GM19467 (cell line): ENCODE measurements around the gene BAIAP3.

Source experiments
- ATAC-seq: cut with Tn5 transposase; IDR thresholded peaks from one replicate; pipeline ENCODE4 v1.9.1; 2021; ENCODE audit warnings: mild to moderate bottlenecking, moderate library complexity; ENCODE audit not compliant: unreplicated experiment

The BAIAP3 gene

GRCh38 chr16:1381612-1382406 lies 48.4 kb downstream of the BAIAP3 start:
- ATAC-seq, result no peak

GRCh38 chr16:1383556-1383955 lies 50.1 kb downstream of the BAIAP3 start:
- ATAC-seq, result no peak

DNA sequence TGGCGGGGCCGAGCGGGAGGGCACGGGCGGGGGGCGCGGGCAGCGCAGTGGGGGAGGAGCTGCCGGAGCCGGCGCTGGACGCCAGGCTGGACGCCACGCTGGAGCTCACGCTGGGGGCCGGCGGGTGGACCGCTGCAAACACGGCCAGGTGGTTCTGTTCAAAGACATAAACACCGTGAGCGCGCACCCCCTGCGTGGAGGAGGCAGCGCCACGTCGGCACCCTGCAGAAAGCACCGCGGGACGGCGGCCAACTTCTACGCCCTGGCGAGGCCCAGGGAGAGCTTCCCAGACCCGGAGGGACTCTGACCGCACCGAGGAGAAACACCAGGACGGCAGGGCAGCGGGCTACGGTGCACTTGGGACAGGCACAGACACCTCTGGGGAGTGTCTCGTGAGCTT lies 51.8 kb downstream of the BAIAP3 start:
- no peak for ATAC-seq

GRCh38 chr16:1387331-1387730 lies 53.9 kb downstream of the BAIAP3 start:
- no peak for ATAC-seq

GRCh38 chr16:1389762-1390161 lies 56.3 kb downstream of the BAIAP3 start:
- ATAC-seq, result no peak

GRCh38 chr16:1390239-1390779 lies 56.9 kb downstream of the BAIAP3 start:
- ATAC-seq, result no peak

DNA sequence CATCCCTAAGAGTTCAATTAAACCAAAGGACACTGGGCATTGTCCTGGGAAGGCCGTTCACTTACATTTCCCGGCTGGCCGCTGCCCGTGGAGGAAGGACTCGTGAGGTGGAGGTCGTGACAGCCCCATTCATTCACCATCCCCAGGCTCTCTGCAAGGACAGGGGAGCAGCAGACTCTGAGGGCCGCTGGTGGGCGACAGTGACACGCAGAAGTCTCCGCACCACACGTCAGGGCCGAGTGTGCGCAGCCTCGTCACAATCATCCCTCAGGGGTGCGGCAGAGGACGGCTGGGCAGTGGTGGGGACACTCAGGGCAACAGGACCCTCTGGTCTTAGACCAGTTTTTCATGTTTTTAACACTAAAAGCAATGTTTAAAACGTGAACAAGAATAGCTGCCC lies 59.4 kb downstream of the BAIAP3 start:
- no peak for ATAC-seq

- ATAC-seq, result no peak
These were observed 60.2 kb downstream of the BAIAP3 start for GRCh38 chr16:1393613-1394176.

DNA sequence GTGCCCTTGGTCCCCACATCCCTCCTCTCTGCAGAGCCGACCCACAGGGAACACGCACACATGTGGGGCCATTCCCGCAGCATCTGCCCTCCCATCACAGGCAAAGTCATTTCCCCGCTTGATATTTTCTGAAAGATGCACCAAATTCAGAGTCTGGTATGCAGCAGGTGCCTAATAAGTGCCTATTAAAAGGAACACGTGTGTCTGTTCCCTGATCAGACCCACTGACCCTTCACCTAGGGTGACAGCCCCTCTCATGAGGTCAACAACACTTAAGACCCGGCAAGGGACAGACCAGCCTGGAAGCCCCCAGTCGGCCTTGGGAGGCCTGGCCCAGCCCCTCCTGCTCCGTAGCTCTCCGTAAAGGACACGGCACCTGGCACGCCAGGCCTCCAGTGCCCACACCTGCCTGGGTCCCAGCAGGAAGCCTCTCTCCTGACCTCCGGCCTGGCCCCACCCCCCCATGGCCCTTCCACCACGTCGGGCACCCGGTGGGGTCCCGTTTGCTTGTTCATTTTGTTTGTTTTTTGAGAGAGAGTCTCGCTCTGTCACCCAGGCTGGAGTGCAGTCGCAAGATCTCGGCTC lies 61.0 kb downstream of the BAIAP3 start:
- ATAC-seq, result no peak

GRCh38 chr16:1395444-1396031 lies 62.1 kb downstream of the BAIAP3 start:
- no peak for ATAC-seq

GRCh38 chr16:1397779-1398178 lies 64.3 kb downstream of the BAIAP3 start:
- ATAC-seq, result no peak

DNA sequence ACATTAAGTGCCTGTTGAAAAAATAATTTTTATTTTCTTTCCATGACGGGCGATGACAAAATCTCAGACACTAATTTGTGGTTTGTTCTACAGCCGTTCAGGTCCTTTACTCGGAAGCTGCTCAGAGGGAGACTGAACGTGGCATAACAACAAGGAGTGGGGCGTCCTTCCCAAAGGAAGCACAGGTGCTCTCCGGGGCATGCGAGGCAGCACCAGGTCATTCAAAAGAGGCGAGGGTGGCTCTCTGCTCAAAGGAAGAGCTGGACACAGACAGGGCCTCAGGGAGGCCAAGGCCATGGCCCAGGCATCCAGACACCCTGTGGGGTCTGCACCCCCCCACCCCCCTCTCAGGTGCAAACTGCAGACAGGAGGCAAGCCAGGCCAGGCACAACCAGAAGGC lies 64.9 kb downstream of the BAIAP3 start:
- ATAC-seq, result no peak
